ENCODE measurements around the gene MYH11. TPM values are rescaled to one million over a fixed set of nuclear protein-coding genes. Genes with fewer than 3 reads are reported as not detected.
"Not testable (repeated sequence)": the region's sequence is repeated elsewhere in the genome, so short reads cannot be mapped to it uniquely, and the experiment has no call there.

Gene MYH11
- total RNA-seq, 1 experiment from 2014 or later = not detected

GRCh38 chr16:15658556-15658955, 198.3 kb downstream of the MYH11 start:
- intact Hi-C loops (cut with micrococcal nuclease; ENCODE audit: unreplicated experiment) = no loop called here
- Histone ChIP-seq H3K4me1 (no peaks in the 10 kb centered on the region), H3K9me3 (no peaks in the 10 kb centered on the region), H3K27me3 (replicated peaks; ENCODE audit: control insufficient read depth, insufficient read depth, low read length) (no peaks in the 10 kb centered on the region), H3K4me3 (ENCODE audit: low read depth, low read length) (no peak overlapping the region), H3K36me3 (ENCODE audit: control insufficient read depth, insufficient read depth, low read length) (peaks cover 2% of the 10 kb centered on the region; the same call in 1 of the 2 replicates)
- Mint-ChIP-seq H3K36me3 (ENCODE audit: insufficient read depth, unreplicated experiment) (peaks cover 27% of the 10 kb centered on the region), H3K9me3 (ENCODE audit: unreplicated experiment) (no peaks in the 10 kb centered on the region), H3K4me1 (ENCODE audit: low read depth, unreplicated experiment) (peaks cover 7% of the 10 kb centered on the region), H3K4me3 (ENCODE audit: unreplicated experiment) (no peak overlapping the region), H3K27me3 (ENCODE audit: insufficient read depth, unreplicated experiment) (no peaks in the 10 kb centered on the region), H3K27ac (ENCODE audit: unreplicated experiment) (no peak overlapping the region)
- CTCF ChIA-PET = no interaction called here
- TF ChIP-seq CTCF (IDR thresholded peaks at IDR 0.05; ENCODE audit: insufficient read depth in 1 of 2, low read depth in 1 of 2, low read length in 1 of 2, severe bottlenecking in 1 of 2, unreplicated experiment in 1 of 2) = no peak
- no peak for DNase-seq
- POLR2A ChIA-PET = no interaction called here
- no TSS peak for BruUV-seq (replicated peaks)

- intact Hi-C loops (cut with micrococcal nuclease; ENCODE audit: unreplicated experiment) = no loop called here
- ChIA-PET POLR2A (no interaction called here), CTCF (no interaction called here)
- Histone ChIP-seq H3K4me3 (ENCODE audit: low read depth, low read length) (no peak overlapping the region), H3K27me3 (replicated peaks; ENCODE audit: control insufficient read depth, insufficient read depth, low read length) (no peaks in the 10 kb centered on the region), H3K4me1 (no peaks in the 10 kb centered on the region), H3K9me3 (no peaks in the 10 kb centered on the region), H3K36me3 (ENCODE audit: control insufficient read depth, insufficient read depth, low read length) (peaks cover 2% of the 10 kb centered on the region; the same call in 1 of the 2 replicates)
- Mint-ChIP-seq H3K27me3 (ENCODE audit: insufficient read depth, unreplicated experiment) (no peaks in the 10 kb centered on the region), H3K36me3 (ENCODE audit: insufficient read depth, unreplicated experiment) (peaks cover 23% of the 10 kb centered on the region), H3K4me3 (ENCODE audit: unreplicated experiment) (no peak overlapping the region), H3K9me3 (ENCODE audit: unreplicated experiment) (no peaks in the 10 kb centered on the region), H3K4me1 (ENCODE audit: low read depth, unreplicated experiment) (peaks cover 7% of the 10 kb centered on the region), H3K27ac (ENCODE audit: unreplicated experiment) (no peak overlapping the region)
- DNase-seq = no peak
- no peak for TF ChIP-seq CTCF (IDR thresholded peaks at IDR 0.05; ENCODE audit: insufficient read depth in 1 of 2, low read depth in 1 of 2, low read length in 1 of 2, severe bottlenecking in 1 of 2, unreplicated experiment in 1 of 2)
- no TSS peak for BruUV-seq (replicated peaks)
Observed at GRCh38 chr16:15658149-15658548, 198.7 kb downstream of the MYH11 start.

- DNase-seq; H3K4me1 Mint-ChIP-seq (ENCODE audit: low read depth, unreplicated experiment); H3K4me1 ChIP-seq; H3K36me3 ChIP-seq (ENCODE audit: control insufficient read depth, insufficient read depth, low read length); H3K27me3 ChIP-seq (replicated peaks; ENCODE audit: control insufficient read depth, insufficient read depth, low read length); H3K27ac Mint-ChIP-seq (ENCODE audit: unreplicated experiment); BruUV-seq (replicated peaks); H3K36me3 Mint-ChIP-seq (ENCODE audit: insufficient read depth, unreplicated experiment); POLR2A ChIA-PET; H3K4me3 Mint-ChIP-seq (ENCODE audit: unreplicated experiment); H3K9me3 ChIP-seq; H3K27me3 Mint-ChIP-seq (ENCODE audit: insufficient read depth, unreplicated experiment); H3K9me3 Mint-ChIP-seq (ENCODE audit: unreplicated experiment); intact Hi-C loops (cut with micrococcal nuclease; ENCODE audit: unreplicated experiment); CTCF ChIA-PET; H3K4me3 ChIP-seq (ENCODE audit: low read depth, low read length): not testable (repeated sequence)
Observed at GRCh38 chr16:15655561-15655960, 201.3 kb downstream of the MYH11 start.

GRCh38 chr16:15654591-15654990, 202.2 kb downstream of the MYH11 start:
- H3K4me1 Mint-ChIP-seq (ENCODE audit: low read depth, unreplicated experiment) = no peaks in the 10 kb centered on the region
- H3K4me1 ChIP-seq = no peaks in the 10 kb centered on the region
- H3K4me3 ChIP-seq (ENCODE audit: low read depth, low read length) = no peak overlapping the region
- peaks cover 7% of the 10 kb centered on the region for H3K36me3 Mint-ChIP-seq (ENCODE audit: insufficient read depth, unreplicated experiment)
- no peak for TF ChIP-seq CTCF (IDR thresholded peaks at IDR 0.05; ENCODE audit: insufficient read depth in 1 of 2, low read depth in 1 of 2, low read length in 1 of 2, severe bottlenecking in 1 of 2, unreplicated experiment in 1 of 2)
- ChIA-PET POLR2A (no interaction called here), CTCF (no interaction called here)
- no TSS peak for BruUV-seq (replicated peaks)
- peaks cover 2% of the 10 kb centered on the region; the same call in 1 of the 2 replicates for H3K36me3 ChIP-seq (ENCODE audit: control insufficient read depth, insufficient read depth, low read length)
- H3K27ac Mint-ChIP-seq (ENCODE audit: unreplicated experiment) = no peak overlapping the region
- DNase-seq = no peak
- H3K9me3 ChIP-seq = no peaks in the 10 kb centered on the region
- H3K9me3 Mint-ChIP-seq (ENCODE audit: unreplicated experiment) = no peaks in the 10 kb centered on the region
- intact Hi-C loops (cut with micrococcal nuclease; ENCODE audit: unreplicated experiment) = no loop called here
- no peaks in the 10 kb centered on the region for H3K27me3 ChIP-seq (replicated peaks; ENCODE audit: control insufficient read depth, insufficient read depth, low read length)
- H3K27me3 Mint-ChIP-seq (ENCODE audit: insufficient read depth, unreplicated experiment) = no peaks in the 10 kb centered on the region
- H3K4me3 Mint-ChIP-seq (ENCODE audit: unreplicated experiment) = no peak overlapping the region

All from Caco-2 (cell line).